Ovary (tissue), 3 donors: Measurements from ENCODE around the gene HDAC10.

Experiments used
- CTCF ChIP-seq, 3 donors: fragments of 450-650 bp in 2 of 3; fragments of 200-600 bp in 1 of 3; IDR thresholded peaks; one replicate each; pipeline versions ENCODE4 v1.5.1 to v1.8.0; 2016 to 2022; ENCODE audit warnings: antibody characterized with exemption in 3 of 3, mild to moderate bottlenecking in 1 of 3
- POLR2A ChIP-seq: fragments of 450-650 bp; IDR thresholded peaks from one replicate; pipeline ENCODE4 v1.6.1; 2017; ENCODE audit warnings: antibody characterized with exemption, mild to moderate bottlenecking, moderate library complexity
- donor health status: DM: no; HTN: no; CAD: no.

- TF ChIP-seq CTCF (IDR thresholded peaks at IDR 0.05) (no peak), POLR2A (no peak)
Measured at GRCh38 chr22:50293441-50294318, 42.6 kb upstream of the HDAC10 start.
